GM23248 (cell line): ENCODE results near the gene MAPK10.

Experiments
- EZH2 ChIP-seq: fragments of 200-600 bp; sonication (generic); IDR thresholded peaks from 2 replicates; pipeline ENCODE4 v1.6.1; 2018; ENCODE audit warnings: antibody characterized with exemption, mild to moderate bottlenecking; ENCODE audit not compliant: insufficient read depth, poor library complexity, severe bottlenecking
- EZH2phosphoT487 ChIP-seq: fragments of 200-600 bp; sonication (generic); IDR thresholded peaks from 2 replicates; pipeline ENCODE4 v1.6.1; 2018; ENCODE audit warnings: antibody characterized with exemption, moderate library complexity, mild to moderate bottlenecking, low read depth; ENCODE audit not compliant: insufficient read depth

DNA sequence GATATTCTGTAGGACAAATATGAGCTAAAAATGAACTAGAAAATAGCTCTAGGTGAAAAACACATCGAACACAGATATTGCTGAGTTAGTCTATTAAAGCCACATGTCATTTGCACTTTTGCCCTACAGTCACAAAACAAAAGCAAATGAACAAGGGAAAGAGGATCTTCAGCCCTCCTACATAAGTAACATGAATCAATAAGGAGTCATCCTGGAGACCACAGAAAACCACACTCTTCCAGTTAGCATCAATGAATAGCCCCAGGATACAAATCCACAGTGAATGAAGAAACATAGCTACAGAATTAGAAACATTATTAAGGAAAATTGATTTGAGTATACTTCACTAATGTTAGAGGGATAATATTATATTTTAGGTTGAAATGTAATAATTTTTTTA is 311.4 kb downstream of the MAPK10 start:
- TF ChIP-seq EZH2 (no peak), EZH2phosphoT487 (no peak)
